ENCODE measurements around the gene TPI1.
A peak's percentile ranks its signal among the peaks of the same experiment; 100 is the strongest.

Gene TPI1

GRCh38 chr12:6828781-6829535, 38.4 kb upstream of the TPI1 start:
- H3K4me3 ChIP-seq (ENCODE audit: insufficient read depth in 1 of 2, low read depth in 1 of 2, low read length in 2 of 2), result peak overlapping the region; percentile 92 to 93

GRCh38 chr12:6829536-6830220, 37.7 kb upstream of the TPI1 start:
- H3K9me3 ChIP-seq (ENCODE audit: control insufficient read depth, low read length), result no peaks in the 10 kb centered on the region
- peak overlapping the region in 1 of 2 experiments; percentile 97 for H3K4ac ChIP-seq (ENCODE audit: low read depth in 1 of 2, low read length in 2 of 2)
- peak overlapping the region; percentile 72 for H3K4me2 ChIP-seq (ENCODE audit: low read length, poor library complexity, severe bottlenecking)
- H2BK120ac ChIP-seq (ENCODE audit: low read depth, low read length), result no peak overlapping the region
- H3K36me3 ChIP-seq (ENCODE audit: control insufficient read depth in 1 of 2, insufficient read depth in 2 of 2, low read depth in 1 of 2, low read length in 2 of 2), result peaks cover 36 to 41% of the 10 kb centered on the region in 2 experiments
- DNase-seq, result peak; percentile 77
- peak overlapping the region in 1 of 2 experiments; percentile 97 for H3K18ac ChIP-seq (ENCODE audit: low read depth in 1 of 2, low read length in 2 of 2)
- H3K79me1 ChIP-seq (replicated peaks; ENCODE audit: low read length, poor library complexity, severe bottlenecking), result peaks cover 37% of the 10 kb centered on the region
- WGBS, result 29% methylated on average over 19 of the region's 19 CpGs
- H2BK12ac ChIP-seq (ENCODE audit: low read length in 2 of 2), result no peak overlapping the region
- no peaks in the 10 kb centered on the region for H3K27me3 ChIP-seq (ENCODE audit: control insufficient read depth in 1 of 2, insufficient read depth in 1 of 2, low read length in 2 of 2)
- H3K4me3 ChIP-seq (ENCODE audit: insufficient read depth in 1 of 2, low read depth in 1 of 2, low read length in 2 of 2), result peak overlapping the region; percentile 92 to 93
- no peak overlapping the region for H2BK15ac ChIP-seq (ENCODE audit: low read depth, poor library complexity, severe bottlenecking)
- peak overlapping the region; percentile 46 for H4K91ac ChIP-seq (ENCODE audit: low read length)
- peak overlapping the region; percentile 7 for H4K8ac ChIP-seq (ENCODE audit: low read length)
- no peak overlapping the region for H2AFZ ChIP-seq (ENCODE audit: low read depth, low read length)
- H3K9ac ChIP-seq (ENCODE audit: low read length), result peak overlapping the region; percentile 98
- H3K4me1 ChIP-seq (ENCODE audit: control insufficient read depth, insufficient read depth, low read depth, low read length), result peaks cover 32% of the 10 kb centered on the region
- no peak overlapping the region for H3K23ac ChIP-seq (ENCODE audit: low read length in 2 of 2)
- H3K14ac ChIP-seq (ENCODE audit: low read length in 2 of 2), result peak overlapping the region in 1 of 2 experiments; percentile 74
- peak overlapping the region; percentile 7 for H2AK5ac ChIP-seq (ENCODE audit: low read length, severe bottlenecking)
- peak overlapping the region; percentile 81 for H3K27ac ChIP-seq (ENCODE audit: low read length, poor library complexity, severe bottlenecking)
- no peak overlapping the region for H2BK5ac ChIP-seq (ENCODE audit: low read depth, low read length, poor library complexity, severe bottlenecking)

More at GRCh38 chr12:6828781-6829535, 38.4 kb upstream of the TPI1 start:
- Histone ChIP-seq H4K8ac (ENCODE audit: low read length) (peak overlapping the region; percentile 89), H3K4me2 (ENCODE audit: low read length, poor library complexity, severe bottlenecking) (peak overlapping the region; percentile 72), H3K4ac (ENCODE audit: low read depth in 1 of 2, low read length in 2 of 2) (peak overlapping the region; percentile 97 to 98), H2BK5ac (ENCODE audit: low read depth, low read length, poor library complexity, severe bottlenecking) (peak overlapping the region; percentile 53), H2AK5ac (ENCODE audit: low read length, severe bottlenecking) (peak overlapping the region; percentile 44), H3K18ac (ENCODE audit: low read depth in 1 of 2, low read length in 2 of 2) (peak overlapping the region; percentile 62 to 97), H3K4me1 (ENCODE audit: control insufficient read depth, insufficient read depth, low read depth, low read length) (peaks cover 33% of the 10 kb centered on the region), H2BK12ac (ENCODE audit: low read length in 2 of 2) (peak overlapping the region in 1 of 2 experiments; percentile 76), H2BK15ac (ENCODE audit: low read depth, poor library complexity, severe bottlenecking) (peak overlapping the region; percentile 92), H3K27ac (ENCODE audit: low read length, poor library complexity, severe bottlenecking) (peak overlapping the region; percentile 81), H4K91ac (ENCODE audit: low read length) (peak overlapping the region; percentile 98), H3K9me3 (ENCODE audit: control insufficient read depth, low read length) (no peaks in the 10 kb centered on the region), H3K14ac (ENCODE audit: low read length in 2 of 2) (peak overlapping the region in 1 of 2 experiments; percentile 99), H2AFZ (ENCODE audit: low read depth, low read length) (no peak overlapping the region), H2BK120ac (ENCODE audit: low read depth, low read length) (peak overlapping the region; percentile 91), H3K9ac (ENCODE audit: low read length) (peak overlapping the region; percentile 98), H3K79me1 (replicated peaks; ENCODE audit: low read length, poor library complexity, severe bottlenecking) (peaks cover 37% of the 10 kb centered on the region), H3K27me3 (ENCODE audit: control insufficient read depth in 1 of 2, insufficient read depth in 1 of 2, low read length in 2 of 2) (no peaks in the 10 kb centered on the region), H3K23ac (ENCODE audit: low read length in 2 of 2) (peak overlapping the region in 1 of 2 experiments; percentile 98), H3K36me3 (ENCODE audit: control insufficient read depth in 1 of 2, insufficient read depth in 2 of 2, low read depth in 1 of 2, low read length in 2 of 2) (peaks cover 29 to 39% of the 10 kb centered on the region in 2 experiments)
- DNase-seq, result no peak
- WGBS, result 1% methylated on average over 53 of the region's 71 CpGs

GRCh38 chr12:6830286-6830890, 36.9 kb upstream of the TPI1 start:
- Histone ChIP-seq H3K9me3 (ENCODE audit: control insufficient read depth, low read length) (no peaks in the 10 kb centered on the region), H3K4me1 (ENCODE audit: control insufficient read depth, insufficient read depth, low read depth, low read length) (peaks cover 25% of the 10 kb centered on the region), H2BK12ac (ENCODE audit: low read length in 2 of 2) (no peak overlapping the region), H3K4ac (ENCODE audit: low read depth in 1 of 2, low read length in 2 of 2) (peak overlapping the region in 1 of 2 experiments; percentile 3), H3K4me3 (ENCODE audit: insufficient read depth in 1 of 2, low read depth in 1 of 2, low read length in 2 of 2) (peak overlapping the region in 1 of 2 experiments; percentile 93), H3K23ac (ENCODE audit: low read length in 2 of 2) (no peak overlapping the region), H3K14ac (ENCODE audit: low read length in 2 of 2) (no peak overlapping the region), H3K27me3 (ENCODE audit: control insufficient read depth in 1 of 2, insufficient read depth in 1 of 2, low read length in 2 of 2) (no peaks in the 10 kb centered on the region), H4K91ac (ENCODE audit: low read length) (peak overlapping the region; percentile 20), H2BK5ac (ENCODE audit: low read depth, low read length, poor library complexity, severe bottlenecking) (no peak overlapping the region), H3K36me3 (ENCODE audit: control insufficient read depth in 1 of 2, insufficient read depth in 2 of 2, low read depth in 1 of 2, low read length in 2 of 2) (peaks cover 41 to 44% of the 10 kb centered on the region in 2 experiments), H2AFZ (ENCODE audit: low read depth, low read length) (no peak overlapping the region), H3K4me2 (ENCODE audit: low read length, poor library complexity, severe bottlenecking) (peak overlapping the region; percentile 72), H4K8ac (ENCODE audit: low read length) (no peak overlapping the region), H2BK15ac (ENCODE audit: low read depth, poor library complexity, severe bottlenecking) (no peak overlapping the region), H3K79me1 (replicated peaks; ENCODE audit: low read length, poor library complexity, severe bottlenecking) (peaks cover 37% of the 10 kb centered on the region), H2BK120ac (ENCODE audit: low read depth, low read length) (no peak overlapping the region), H3K27ac (ENCODE audit: low read length, poor library complexity, severe bottlenecking) (no peak overlapping the region), H3K18ac (ENCODE audit: low read depth in 1 of 2, low read length in 2 of 2) (no peak overlapping the region), H2AK5ac (ENCODE audit: low read length, severe bottlenecking) (peak overlapping the region; percentile 7), H3K9ac (ENCODE audit: low read length) (peak overlapping the region; percentile 98)
- DNase-seq, result no peak
- 84% methylated on average over 11 of the region's 11 CpGs for WGBS

GRCh38 chr12:6830999-6831398, 36.3 kb upstream of the TPI1 start:
- WGBS, result 97% methylated on average over 6 of the region's 6 CpGs

More at GRCh38 chr12:6830999-6831398, 36.3 kb upstream of the TPI1 start:
- Histone ChIP-seq H4K91ac (ENCODE audit: low read length) (no peak overlapping the region), H3K4me2 (ENCODE audit: low read length, poor library complexity, severe bottlenecking) (no peak overlapping the region), H2AFZ (ENCODE audit: low read depth, low read length) (no peak overlapping the region), H3K9ac (ENCODE audit: low read length) (no peak overlapping the region), H2BK120ac (ENCODE audit: low read depth, low read length) (no peak overlapping the region), H3K4ac (ENCODE audit: low read depth in 1 of 2, low read length in 2 of 2) (no peak overlapping the region), H2BK12ac (ENCODE audit: low read length in 2 of 2) (no peak overlapping the region), H3K27me3 (ENCODE audit: control insufficient read depth in 1 of 2, insufficient read depth in 1 of 2, low read length in 2 of 2) (no peaks in the 10 kb centered on the region), H3K79me1 (replicated peaks; ENCODE audit: low read length, poor library complexity, severe bottlenecking) (peaks cover 37% of the 10 kb centered on the region), H2AK5ac (ENCODE audit: low read length, severe bottlenecking) (no peak overlapping the region), H3K18ac (ENCODE audit: low read depth in 1 of 2, low read length in 2 of 2) (no peak overlapping the region), H3K9me3 (ENCODE audit: control insufficient read depth, low read length) (no peaks in the 10 kb centered on the region), H3K4me1 (ENCODE audit: control insufficient read depth, insufficient read depth, low read depth, low read length) (peaks cover 24% of the 10 kb centered on the region), H2BK5ac (ENCODE audit: low read depth, low read length, poor library complexity, severe bottlenecking) (no peak overlapping the region), H3K36me3 (ENCODE audit: control insufficient read depth in 1 of 2, insufficient read depth in 2 of 2, low read depth in 1 of 2, low read length in 2 of 2) (peaks cover 44 to 46% of the 10 kb centered on the region in 2 experiments), H3K27ac (ENCODE audit: low read length, poor library complexity, severe bottlenecking) (no peak overlapping the region), H3K14ac (ENCODE audit: low read length in 2 of 2) (no peak overlapping the region), H4K8ac (ENCODE audit: low read length) (no peak overlapping the region), H2BK15ac (ENCODE audit: low read depth, poor library complexity, severe bottlenecking) (no peak overlapping the region), H3K4me3 (ENCODE audit: insufficient read depth in 1 of 2, low read depth in 1 of 2, low read length in 2 of 2) (no peak overlapping the region), H3K23ac (ENCODE audit: low read length in 2 of 2) (no peak overlapping the region)
- no peak for DNase-seq
